ENCODE measurements around the gene UGDH.
"Not testable (repeated sequence)": the region's sequence is repeated elsewhere in the genome, so short reads cannot be mapped to it uniquely, and the experiment has no call there.

UGDH gene

GRCh38 chr4:39486221-39486804 is 40.9 kb downstream of the UGDH start:
- DNase-seq, result no peak

- DNase-seq, result no peak
Observed at GRCh38 chr4:39484582-39485272, 42.5 kb downstream of the UGDH start.

GRCh38 chr4:39480902-39481695 is 46.1 kb downstream of the UGDH start:
- DNase-seq, result no peak

- no peak for DNase-seq
Observed at GRCh38 chr4:39480251-39480650, 47.0 kb downstream of the UGDH start.

- DNase-seq, result no peak
Observed at GRCh38 chr4:39476187-39476895, 50.9 kb downstream of the UGDH start.

GRCh38 chr4:39472396-39472795 is 54.8 kb downstream of the UGDH start:
- DNase-seq, result no peak

- no peak for DNase-seq
Observed at GRCh38 chr4:39470402-39470801, 56.8 kb downstream of the UGDH start.

GRCh38 chr4:39469429-39470077 is 57.7 kb downstream of the UGDH start:
- DNase-seq, result peak; percentile 65

- no peak for DNase-seq
Observed at GRCh38 chr4:39467464-39467863, 59.8 kb downstream of the UGDH start.

- no peak for DNase-seq
Observed at GRCh38 chr4:39466747-39467146, 60.5 kb downstream of the UGDH start.

GRCh38 chr4:39464886-39465501 is 62.2 kb downstream of the UGDH start:
- no peak for DNase-seq

GRCh38 chr4:39458505-39459300 is 68.5 kb downstream of the UGDH start, which contains the start of the genes LIAS and RPL9:
Gene LIAS (plus strand): TSS chr4:39459056. CDS start chr4:39459118, 62 bp downstream.
Gene RPL9 (minus strand): TSS chr4:39458922. CDS start chr4:39458439, 483 bp downstream.
- DNase-seq, result peak; percentile 87

- not testable (repeated sequence) for DNase-seq
Observed at GRCh38 chr4:39458161-39458504, 69.1 kb downstream of the UGDH start.

GRCh38 chr4:39456946-39457763 is 70.1 kb downstream of the UGDH start:
- DNase-seq, result no peak

GRCh38 chr4:39455486-39455885 is 71.8 kb downstream of the UGDH start:
- no peak for DNase-seq

- DNase-seq, result no peak
Observed at GRCh38 chr4:39453738-39454137, 73.5 kb downstream of the UGDH start.

GRCh38 chr4:39452860-39453587 is 74.2 kb downstream of the UGDH start:
- no peak for DNase-seq

- DNase-seq, result no peak
Observed at GRCh38 chr4:39452153-39452859, 74.9 kb downstream of the UGDH start.

GRCh38 chr4:39451423-39452023 is 75.7 kb downstream of the UGDH start:
- DNase-seq, result no peak
